ENCODE measurements around the gene MPI.

- TF ChIP-seq CTCF (IDR thresholded peaks at IDR 0.05) (no peak), POLR2A (IDR thresholded peaks at IDR 0.05) (no peak)
Measured at GRCh38 chr15:74885461-74885860, 4.4 kb upstream of the MPI start.

Measured in right lobe of liver (tissue), 4 donors.